Fibroblast of lung (primary cell): ENCODE results near the gene NFIC. TPM values are rescaled to one million over a fixed set of nuclear protein-coding genes. Genes with fewer than 3 reads are reported as not detected.

Source experiments
- DNase-seq, 2 donors: peaks; one replicate each; pipeline versions ENCODE4 v3.0.0 to v3.0.0-alpha.2; 2010; ENCODE audit warnings: low read depth in 2 of 2
- H2AFZ ChIP-seq: 2 replicates; pipeline ENCODE4 v1.5.1; 2012; ENCODE audit warnings: low read length, control low read depth, inconsistent platforms
- H3K27ac ChIP-seq: 2 replicates; pipeline ENCODE4 v1.5.1; 2011; ENCODE audit warnings: low read length, control low read depth; ENCODE audit not compliant: insufficient read depth
- H3K27me3 ChIP-seq: 2 replicates; pipeline ENCODE4 v1.5.1; 2011; ENCODE audit warnings: mild to moderate bottlenecking, low read length; ENCODE audit not compliant: control insufficient read depth, insufficient read depth
- H3K36me3 ChIP-seq: 2 replicates; pipeline ENCODE4 v1.5.1; 2011; ENCODE audit warnings: low read length; ENCODE audit not compliant: control insufficient read depth, insufficient read depth
- H3K4me1 ChIP-seq: 2 replicates; pipeline ENCODE4 v1.5.1; 2011; ENCODE audit warnings: low read length; ENCODE audit not compliant: control insufficient read depth, insufficient read depth; ENCODE audit errors: extremely low read depth
- H3K4me2 ChIP-seq: 2 replicates; pipeline ENCODE4 v1.5.1; 2011; ENCODE audit warnings: low read length, control low read depth; ENCODE audit not compliant: insufficient read depth; ENCODE audit errors: extremely low read depth
- H3K4me3 ChIP-seq, 4 experiments: fragments of 200-600 bp in 1 of 4; sonication (generic) in 1 of 4; replicated peaks in 1 of 4; 2 replicates each; pipeline ENCODE4 v1.5.1; 2011 to 2016; ENCODE audit warnings: low read length in 4 of 4, low read depth in 3 of 4, mild to moderate bottlenecking in 3 of 4, control low read depth in 2 of 4, inconsistent platforms in 1 of 4, mixed read lengths in 1 of 4; ENCODE audit not compliant: insufficient read depth in 1 of 4; ENCODE audit errors: control extremely low read depth in 1 of 4
- H3K79me2 ChIP-seq: 2 replicates; pipeline ENCODE4 v1.5.1; 2012; ENCODE audit warnings: mild to moderate bottlenecking, low read length, inconsistent platforms; ENCODE audit not compliant: control insufficient read depth, insufficient read depth
- H3K9ac ChIP-seq: 2 replicates; pipeline ENCODE4 v1.5.1; 2011; ENCODE audit warnings: mild to moderate bottlenecking, low read length, control low read depth; ENCODE audit not compliant: insufficient read depth
- H3K9me3 ChIP-seq: 2 replicates; pipeline ENCODE4 v1.5.1; 2012; ENCODE audit warnings: low read depth, low read length; ENCODE audit not compliant: control insufficient read depth, insufficient read depth
- H4K20me1 ChIP-seq: 2 replicates; pipeline ENCODE4 v1.5.1; 2011; ENCODE audit warnings: low read length; ENCODE audit not compliant: control insufficient read depth, insufficient read depth; ENCODE audit errors: extremely low read depth
- EZH2 ChIP-seq: IDR thresholded peaks from 2 replicates; pipeline ENCODE4 v1.5.1; 2012; ENCODE audit warnings: low read length, control low read depth, mild to moderate bottlenecking; ENCODE audit errors: missing control alignments
- polyA plus RNA-seq, 2 donors: library from polyadenylated mRNA; depleted of rRNA in 1 of 2; stranded (reverse) in 1 of 2; unstranded in 1 of 2; fragments of >200 nt; gene quantifications; 2 replicates each; pipeline ENCODE4 v1.2.1, GENCODE V29; 2011 to 2012; ENCODE audit warnings: missing spikeins in 1 of 2
- total RNA-seq: library from RNA; depleted of rRNA; stranded (reverse); fragments of >200 nt; gene quantifications from 2 replicates; pipeline ENCODE4 v1.2.1, GENCODE V29; 2014
- TF ChIP-seq, protein P1 (sequence below), 2 donors: IDR thresholded peaks in 1 of 2; conservative IDR thresholded peaks in 1 of 2; 1 replicate in 1 of 2; 2 replicates in 1 of 2; pipeline ENCODE4 v1.5.1; 2011 to 2012; ENCODE audit warnings: low read length in 2 of 2, control low read depth in 1 of 2, inconsistent platforms in 1 of 2, low read depth in 1 of 2, mild to moderate bottlenecking in 1 of 2

The NFIC gene
- total and polyA plus RNA-seq, 2 donors (not counting 1 experiment from before 2014, with no cell fraction given) = 7.9 to 66.4 TPM

DNA sequence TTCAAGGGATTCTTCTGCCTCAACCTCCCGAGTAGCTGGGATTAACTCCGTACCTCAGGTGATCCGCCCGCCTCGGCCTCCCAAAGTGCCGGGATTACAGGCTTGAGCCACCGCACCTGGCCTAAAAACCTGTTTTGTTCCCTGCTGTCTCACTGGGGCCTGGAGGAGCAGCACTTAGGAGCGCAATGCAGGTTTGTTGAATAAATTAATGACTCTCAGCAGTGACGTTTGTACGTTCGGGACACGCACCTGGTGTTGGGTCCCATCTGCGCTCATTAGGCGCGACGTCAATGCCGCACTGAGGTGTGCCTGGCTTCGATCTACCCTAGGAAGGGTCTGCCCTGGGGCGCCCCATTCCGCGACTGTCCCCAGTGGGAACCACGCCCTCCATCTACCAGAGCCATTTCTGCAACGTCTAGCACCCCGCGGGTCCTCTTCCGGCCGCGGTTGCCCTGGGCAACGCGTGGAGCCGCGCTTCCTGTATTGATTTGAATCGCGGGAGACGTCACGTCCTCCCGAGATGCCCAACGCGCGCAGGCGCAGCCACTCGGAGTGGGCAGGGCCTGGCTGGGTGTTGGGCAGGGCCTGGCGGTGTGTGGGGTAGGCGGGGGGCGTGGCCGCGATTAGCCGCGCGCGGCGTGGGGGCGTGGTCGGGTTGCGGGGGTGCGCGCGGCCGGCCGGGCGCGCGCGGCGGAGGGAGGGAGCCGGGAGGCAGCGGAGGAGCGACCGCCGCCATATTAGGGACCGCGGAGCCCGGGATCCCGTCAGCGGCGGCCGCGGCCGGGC, 139.4 kb downstream of the NFIC start, which contains the start of gene FZR1:
Gene FZR1, plus strand, starts transcription at position 714 of the 786 bp plus-strand sequence. CDS start 16,679 bp downstream, outside the sequence.
- Histone ChIP-seq H3K4me1 (peaks cover 2% of the 10 kb centered on the region), H3K4me2 (peak within 1 kb of the TSS; percentile 98), H3K9ac (peak within 1 kb of the TSS; percentile 89), H2AFZ (peak within 1 kb of the TSS; percentile 98), H3K27ac (peak within 1 kb of the TSS; percentile 90), H3K79me2 (peaks cover 45% of the 10 kb centered on the region), H4K20me1 (no peaks in the 10 kb centered on the region), H3K4me3 (peak within 1 kb of the TSS; percentile 82 to 93 (median 86)), H3K36me3 (peaks cover 9% of the 10 kb centered on the region), H3K9me3 (no peaks in the 10 kb centered on the region), H3K27me3 (no peaks in the 10 kb centered on the region)
- no peak for TF ChIP-seq EZH2
- TF ChIP-seq, protein P1, sequence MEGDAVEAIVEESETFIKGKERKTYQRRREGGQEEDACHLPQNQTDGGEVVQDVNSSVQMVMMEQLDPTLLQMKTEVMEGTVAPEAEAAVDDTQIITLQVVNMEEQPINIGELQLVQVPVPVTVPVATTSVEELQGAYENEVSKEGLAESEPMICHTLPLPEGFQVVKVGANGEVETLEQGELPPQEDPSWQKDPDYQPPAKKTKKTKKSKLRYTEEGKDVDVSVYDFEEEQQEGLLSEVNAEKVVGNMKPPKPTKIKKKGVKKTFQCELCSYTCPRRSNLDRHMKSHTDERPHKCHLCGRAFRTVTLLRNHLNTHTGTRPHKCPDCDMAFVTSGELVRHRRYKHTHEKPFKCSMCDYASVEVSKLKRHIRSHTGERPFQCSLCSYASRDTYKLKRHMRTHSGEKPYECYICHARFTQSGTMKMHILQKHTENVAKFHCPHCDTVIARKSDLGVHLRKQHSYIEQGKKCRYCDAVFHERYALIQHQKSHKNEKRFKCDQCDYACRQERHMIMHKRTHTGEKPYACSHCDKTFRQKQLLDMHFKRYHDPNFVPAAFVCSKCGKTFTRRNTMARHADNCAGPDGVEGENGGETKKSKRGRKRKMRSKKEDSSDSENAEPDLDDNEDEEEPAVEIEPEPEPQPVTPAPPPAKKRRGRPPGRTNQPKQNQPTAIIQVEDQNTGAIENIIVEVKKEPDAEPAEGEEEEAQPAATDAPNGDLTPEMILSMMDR (conservative IDR thresholded peaks at IDR 0.05 in 1 of 2, IDR thresholded peaks at IDR 0.05 in 1 of 2; ENCODE audit: low read depth in 1 of 2, low read length in 2 of 2) = no peak
- peak; percentile 97 to 98 for DNase-seq

DNA sequence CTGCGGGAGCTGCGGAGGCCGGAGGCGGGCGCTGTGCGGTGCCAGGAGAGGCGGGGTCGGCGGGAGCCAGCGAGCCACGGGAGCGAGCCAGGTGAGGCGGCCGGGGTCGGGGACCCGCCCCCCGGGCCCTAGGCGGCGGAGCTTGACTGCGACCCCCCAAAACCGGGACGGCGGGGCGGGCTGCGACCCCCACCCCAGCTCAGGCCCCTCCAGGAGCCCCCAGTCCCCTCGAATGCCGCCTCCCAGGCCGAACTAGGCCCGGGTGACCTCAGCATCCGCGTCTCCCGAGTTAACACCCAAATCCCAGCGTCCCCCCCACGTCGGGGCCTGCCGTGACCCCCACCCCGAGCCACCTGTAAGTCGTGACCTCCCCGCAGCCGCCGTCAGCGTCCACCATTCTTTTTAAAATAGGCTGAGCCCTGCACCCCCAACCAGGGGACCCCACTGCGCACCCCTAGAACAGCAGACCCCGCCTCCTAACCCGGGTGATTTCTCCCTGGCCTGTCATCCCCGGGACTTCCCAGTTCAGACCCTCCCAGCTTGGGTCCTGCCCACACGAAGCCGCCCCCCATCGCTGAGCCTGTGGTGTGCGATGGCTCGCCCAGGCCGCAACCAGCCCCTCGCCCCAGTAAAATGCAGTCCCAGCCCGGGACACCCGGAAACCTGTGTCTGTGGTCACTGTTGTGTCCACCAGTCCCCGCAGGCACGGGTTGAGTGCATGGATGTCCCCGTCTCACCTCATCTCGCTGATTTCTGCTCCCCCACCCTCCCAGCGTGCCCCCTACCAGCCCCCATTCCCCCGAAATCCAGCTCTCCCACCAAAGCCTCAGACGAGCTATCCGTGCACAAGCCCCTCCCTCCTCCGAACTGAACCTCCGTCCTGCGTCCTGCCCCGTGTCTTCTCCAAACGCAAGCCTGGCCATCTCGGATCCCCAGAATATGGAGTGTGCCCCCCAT, 140.3 kb downstream of the NFIC start:
- H3K27me3 ChIP-seq = no peaks in the 10 kb centered on the region
- no peaks in the 10 kb centered on the region for H3K4me1 ChIP-seq
- no peaks in the 10 kb centered on the region for H4K20me1 ChIP-seq
- H3K9me3 ChIP-seq = no peaks in the 10 kb centered on the region
- no peak for DNase-seq
- peak overlapping the region; percentile 92 for H3K4me2 ChIP-seq
- peaks cover 14% of the 10 kb centered on the region for H3K36me3 ChIP-seq
- H3K9ac ChIP-seq = peak overlapping the region; percentile 89
- TF ChIP-seq, protein P1 (conservative IDR thresholded peaks at IDR 0.05 in 1 of 2, IDR thresholded peaks at IDR 0.05 in 1 of 2; ENCODE audit: low read depth in 1 of 2, low read length in 2 of 2) = no peak
- TF ChIP-seq EZH2 = no peak
- H3K79me2 ChIP-seq = peaks cover 53% of the 10 kb centered on the region
- H3K4me3 ChIP-seq = peak overlapping the region; percentile 74 to 93 (median 83)
- H2AFZ ChIP-seq = peak overlapping the region; percentile 17
- peak overlapping the region; percentile 86 for H3K27ac ChIP-seq
